HCT116 (cell line): ENCODE measurements around the gene ANXA2. TPM values are rescaled to one million over a fixed set of nuclear protein-coding genes. Genes with fewer than 3 reads are reported as not detected.

Source experiments
- ATAC-seq: fragments of 200-7000 bp; cut with Tn5 transposase; 2 replicates; pipeline ENCODE4 v1.9.1; 2020; ENCODE audit warnings: mild to moderate bottlenecking, moderate library complexity
- BruUV-seq: library from RNA; stranded (reverse); fragments of 400-500 nt; replicated peaks from 2 replicates; lab custom pipeline; 2021; lab: Mats Ljungman, UMichigan
- CTCF ChIA-PET: fragments of 300-600 bp; sonication (Branson Sonifier 250); formaldehyde crosslinking; loops from one replicate; lab custom pipeline; 2021; ENCODE audit warnings: antibody characterized with exemption; lab: Charles Lee
- POLR2A ChIA-PET: fragments of 300-600, 350-600 bp; sonication (Branson Sonifier 250); formaldehyde crosslinking; loops from one replicate; lab custom pipeline; 2021; ENCODE audit warnings: antibody characterized with exemption; lab: Charles Lee
- RAD21 ChIA-PET, 2 experiments: fragments of 300-600 bp; sonication (Branson Sonifier 250); formaldehyde crosslinking; loops; one replicate each; lab custom pipeline; 2023; ENCODE audit warnings: low total read pairs in 2 of 2; ENCODE audit not compliant: uncharacterized antibody in 2 of 2, unreplicated experiment in 2 of 2, low non-redundant PET in 1 of 2; lab: Charles Lee
- DNase-seq: peaks from one replicate; pipeline ENCODE4 v3.0.0-alpha.2; 2010; ENCODE audit warnings: low read depth, low spot score
- H2AFZ ChIP-seq: fragments of 200-600 bp; shearing (Covaris generic), sonication (generic); 2 replicates; pipeline ENCODE4 v1.6.1; 2017; ENCODE audit warnings: low read depth, mixed run types, mixed read lengths, antibody characterized with exemption, low read length; ENCODE audit not compliant: poor library complexity, severe bottlenecking
- H3K27ac ChIP-seq: 2 replicates; pipeline ENCODE4 v1.5.1; 2012; ENCODE audit warnings: low read depth, low read length
- H3K27me3 ChIP-seq: fragments of 200-600 bp; sonication (generic); 2 replicates; pipeline ENCODE4 v1.6.1; 2016; ENCODE audit warnings: mixed run types, low read length, mixed read lengths; ENCODE audit not compliant: insufficient read depth
- H3K36me3 ChIP-seq, 2 experiments: fragments of 200-500 bp in 1 of 2; fragments of 200-600 bp in 1 of 2; sonication (Bioruptor generic) in 1 of 2; sonication (generic) in 1 of 2; 2 replicates each; pipeline versions ENCODE4 v1.5.1 to v1.6.1; 2014 to 2016; ENCODE audit warnings: low read length in 2 of 2, inconsistent platforms in 1 of 2, mixed read lengths in 1 of 2, mixed run types in 1 of 2; ENCODE audit not compliant: insufficient read depth in 2 of 2, control insufficient read depth in 1 of 2
- H3K4me1 ChIP-seq, 2 experiments: fragments of 200-600 bp in 1 of 2; sonication (generic) in 1 of 2; 2 replicates each; pipeline versions ENCODE4 v1.5.1 to v1.6.1; 2012 to 2017; ENCODE audit warnings: low read length in 2 of 2, inconsistent platforms in 1 of 2, mild to moderate bottlenecking in 1 of 2, mixed read lengths in 1 of 2, mixed run types in 1 of 2, moderate library complexity in 1 of 2; ENCODE audit not compliant: insufficient read depth in 2 of 2, control insufficient read depth in 1 of 2
- H3K4me2 ChIP-seq: fragments of 200-600 bp; sonication (generic); 2 replicates; pipeline ENCODE4 v1.6.1; 2017; ENCODE audit warnings: mixed run types, low read length, mixed read lengths
- H3K4me3 ChIP-seq, 2 experiments: fragments of 200-600 bp in 1 of 2; sonication (generic) in 1 of 2; replicated peaks in 1 of 2; 2 replicates each; pipeline ENCODE4 v1.5.1; 2011 to 2016; ENCODE audit warnings: low read length in 2 of 2, control low read depth in 1 of 2, low read depth in 1 of 2, mild to moderate bottlenecking in 1 of 2, mixed read lengths in 1 of 2, mixed run types in 1 of 2
- H3K79me2 ChIP-seq: fragments of 200-600 bp; sonication (generic); 2 replicates; pipeline ENCODE4 v1.6.1; 2017; ENCODE audit warnings: mild to moderate bottlenecking, mixed run types, low read length, moderate library complexity, mixed read lengths; ENCODE audit not compliant: insufficient read depth
- H3K9ac ChIP-seq: fragments of 200-600 bp; sonication (generic); 2 replicates; pipeline ENCODE4 v1.6.1; 2016; ENCODE audit warnings: low read length, mixed read lengths
- H3K9me2 ChIP-seq: fragments of 200-600 bp; sonication (generic), shearing (Covaris generic); 2 replicates; pipeline ENCODE4 v1.6.1; 2017; ENCODE audit warnings: mixed run types, mild to moderate bottlenecking, moderate library complexity; ENCODE audit not compliant: insufficient read depth
- H3K9me3 ChIP-seq, 2 experiments: fragments of 200-500 bp in 1 of 2; fragments of 200-600 bp in 1 of 2; sonication (Bioruptor generic) in 1 of 2; sonication (generic) in 1 of 2; 2 replicates each; pipeline ENCODE4 v1.6.1; 2014 to 2017; ENCODE audit warnings: low read length in 2 of 2, mixed read lengths in 2 of 2, inconsistent platforms in 1 of 2, low read depth in 1 of 2, mild to moderate bottlenecking in 1 of 2, mixed run types in 1 of 2, moderate library complexity in 1 of 2; ENCODE audit not compliant: control insufficient read depth in 1 of 2, insufficient read depth in 1 of 2
- H4K20me1 ChIP-seq: fragments of 200-600 bp; sonication (generic), shearing (Covaris generic); 2 replicates; pipeline ENCODE4 v1.6.1; 2017; ENCODE audit warnings: mixed run types, mild to moderate bottlenecking, moderate library complexity; ENCODE audit not compliant: insufficient read depth
- EGR1 ChIP-seq: IDR thresholded peaks from 2 replicates; pipeline ENCODE4 v1.6.1; 2012; ENCODE audit warnings: low read depth
- ELF1 ChIP-seq: IDR thresholded peaks from 2 replicates; pipeline ENCODE4 v1.6.1; 2012; ENCODE audit warnings: low read depth, borderline replicate concordance
- EZH2phosphoT487 ChIP-seq: fragments of 200-600 bp; IDR thresholded peaks from 2 replicates; pipeline ENCODE4 v1.6.1; 2018; ENCODE audit warnings: antibody characterized with exemption, borderline replicate concordance
- JUND ChIP-seq: IDR thresholded peaks from 2 replicates; pipeline ENCODE4 v1.6.1; 2012
- POLR2A ChIP-seq: IDR thresholded peaks from 2 replicates; pipeline ENCODE4 v1.7.0; 2011; ENCODE audit warnings: borderline replicate concordance; ENCODE audit not compliant: insufficient read depth, insufficient read length; ENCODE audit errors: extremely low read depth
- SP1 ChIP-seq: IDR thresholded peaks from 2 replicates; pipeline ENCODE4 v1.6.1; 2012; ENCODE audit warnings: low read depth
- SRF ChIP-seq: IDR thresholded peaks from 2 replicates; pipeline ENCODE4 v1.6.1; 2012; ENCODE audit warnings: low read depth
- TCF7L2 ChIP-seq: IDR thresholded peaks from 2 replicates; pipeline ENCODE4 v1.7.0; 2011; ENCODE audit warnings: borderline replicate concordance, inconsistent platforms; ENCODE audit not compliant: insufficient read depth, insufficient read length; ENCODE audit errors: extremely low read depth
- ZFX ChIP-seq: fragments of 450-650 bp; IDR thresholded peaks from 2 replicates; pipeline ENCODE4 v1.6.1; 2017
- intact Hi-C: fragments of 100-400 bp; cut with micrococcal nuclease; formaldehyde crosslinking; loops from 2 replicates; pipeline ENCODE4 v1.10.0; 2022
- total RNA-seq: library from RNA; stranded (reverse); gene quantifications from one replicate; pipeline ENCODE4 v1.2.1, GENCODE V29; 2021; ENCODE audit not compliant: unreplicated experiment
- TF ChIP-seq, protein P1 (sequence below), 3 experiments: fragments of 200-600 bp in 1 of 3; sonication (generic) in 1 of 3; IDR thresholded peaks in 2 of 3; conservative IDR thresholded peaks in 1 of 3; 2 replicates each; pipeline ENCODE4 v1.5.1; 2012 to 2017; ENCODE audit warnings: low read depth in 2 of 3, low read length in 2 of 3, antibody characterized with exemption in 1 of 3, borderline replicate concordance in 1 of 3, control low read depth in 1 of 3, mild to moderate bottlenecking in 1 of 3, mixed read lengths in 1 of 3, mixed run types in 1 of 3, moderate library complexity in 1 of 3; ENCODE audit not compliant: insufficient read depth in 1 of 3
- TF ChIP-seq, protein P2 (sequence below): IDR thresholded peaks from 2 replicates; pipeline ENCODE4 v1.6.1; 2012; ENCODE audit warnings: low read depth
- TF ChIP-seq, protein P3 (sequence below): IDR thresholded peaks from 2 replicates; pipeline ENCODE4 v1.6.1; 2011; ENCODE audit warnings: mild to moderate bottlenecking, low read length, moderate library complexity; ENCODE audit not compliant: insufficient replicate concordance; ENCODE audit errors: extremely low read depth
- TF ChIP-seq, protein P4 (sequence below): IDR thresholded peaks from 2 replicates; pipeline ENCODE4 v1.6.1; 2012

The ANXA2 gene
- total RNA-seq, 1 experiment from 2014 or later, result 1,298 TPM

DNA sequence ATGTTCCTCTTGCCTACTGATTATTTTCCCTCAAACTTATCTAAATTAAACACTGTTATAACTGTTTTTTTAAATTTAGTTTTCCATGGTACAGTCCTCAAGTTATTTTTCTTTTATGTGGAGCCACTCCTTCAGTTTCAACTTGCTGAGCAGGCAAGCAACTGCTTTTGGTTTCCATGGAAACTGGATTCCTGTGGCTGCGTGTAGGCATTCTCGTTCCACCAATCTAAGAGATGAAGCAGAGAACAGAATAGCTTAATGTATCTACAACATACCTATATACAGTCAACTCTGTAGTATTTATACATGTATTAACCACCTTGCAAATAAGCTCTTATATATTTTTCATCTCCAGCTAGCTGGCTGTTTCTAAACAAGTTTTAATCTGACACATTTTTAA lies 25.8 kb upstream of the ANXA2 start (continued):
- TF ChIP-seq, protein P1, sequence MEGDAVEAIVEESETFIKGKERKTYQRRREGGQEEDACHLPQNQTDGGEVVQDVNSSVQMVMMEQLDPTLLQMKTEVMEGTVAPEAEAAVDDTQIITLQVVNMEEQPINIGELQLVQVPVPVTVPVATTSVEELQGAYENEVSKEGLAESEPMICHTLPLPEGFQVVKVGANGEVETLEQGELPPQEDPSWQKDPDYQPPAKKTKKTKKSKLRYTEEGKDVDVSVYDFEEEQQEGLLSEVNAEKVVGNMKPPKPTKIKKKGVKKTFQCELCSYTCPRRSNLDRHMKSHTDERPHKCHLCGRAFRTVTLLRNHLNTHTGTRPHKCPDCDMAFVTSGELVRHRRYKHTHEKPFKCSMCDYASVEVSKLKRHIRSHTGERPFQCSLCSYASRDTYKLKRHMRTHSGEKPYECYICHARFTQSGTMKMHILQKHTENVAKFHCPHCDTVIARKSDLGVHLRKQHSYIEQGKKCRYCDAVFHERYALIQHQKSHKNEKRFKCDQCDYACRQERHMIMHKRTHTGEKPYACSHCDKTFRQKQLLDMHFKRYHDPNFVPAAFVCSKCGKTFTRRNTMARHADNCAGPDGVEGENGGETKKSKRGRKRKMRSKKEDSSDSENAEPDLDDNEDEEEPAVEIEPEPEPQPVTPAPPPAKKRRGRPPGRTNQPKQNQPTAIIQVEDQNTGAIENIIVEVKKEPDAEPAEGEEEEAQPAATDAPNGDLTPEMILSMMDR (IDR thresholded peaks at IDR 0.05 in 2 of 3, conservative IDR thresholded peaks at IDR 0.05 in 1 of 3; ENCODE audit: borderline replicate concordance in 1 of 3, insufficient read depth in 1 of 3, low read depth in 2 of 3, low read length in 2 of 3), result no peak
- TF ChIP-seq, protein P2, sequence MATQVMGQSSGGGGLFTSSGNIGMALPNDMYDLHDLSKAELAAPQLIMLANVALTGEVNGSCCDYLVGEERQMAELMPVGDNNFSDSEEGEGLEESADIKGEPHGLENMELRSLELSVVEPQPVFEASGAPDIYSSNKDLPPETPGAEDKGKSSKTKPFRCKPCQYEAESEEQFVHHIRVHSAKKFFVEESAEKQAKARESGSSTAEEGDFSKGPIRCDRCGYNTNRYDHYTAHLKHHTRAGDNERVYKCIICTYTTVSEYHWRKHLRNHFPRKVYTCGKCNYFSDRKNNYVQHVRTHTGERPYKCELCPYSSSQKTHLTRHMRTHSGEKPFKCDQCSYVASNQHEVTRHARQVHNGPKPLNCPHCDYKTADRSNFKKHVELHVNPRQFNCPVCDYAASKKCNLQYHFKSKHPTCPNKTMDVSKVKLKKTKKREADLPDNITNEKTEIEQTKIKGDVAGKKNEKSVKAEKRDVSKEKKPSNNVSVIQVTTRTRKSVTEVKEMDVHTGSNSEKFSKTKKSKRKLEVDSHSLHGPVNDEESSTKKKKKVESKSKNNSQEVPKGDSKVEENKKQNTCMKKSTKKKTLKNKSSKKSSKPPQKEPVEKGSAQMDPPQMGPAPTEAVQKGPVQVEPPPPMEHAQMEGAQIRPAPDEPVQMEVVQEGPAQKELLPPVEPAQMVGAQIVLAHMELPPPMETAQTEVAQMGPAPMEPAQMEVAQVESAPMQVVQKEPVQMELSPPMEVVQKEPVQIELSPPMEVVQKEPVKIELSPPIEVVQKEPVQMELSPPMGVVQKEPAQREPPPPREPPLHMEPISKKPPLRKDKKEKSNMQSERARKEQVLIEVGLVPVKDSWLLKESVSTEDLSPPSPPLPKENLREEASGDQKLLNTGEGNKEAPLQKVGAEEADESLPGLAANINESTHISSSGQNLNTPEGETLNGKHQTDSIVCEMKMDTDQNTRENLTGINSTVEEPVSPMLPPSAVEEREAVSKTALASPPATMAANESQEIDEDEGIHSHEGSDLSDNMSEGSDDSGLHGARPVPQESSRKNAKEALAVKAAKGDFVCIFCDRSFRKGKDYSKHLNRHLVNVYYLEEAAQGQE, result no peak
- TF ChIP-seq ELF1, result no peak

DNA sequence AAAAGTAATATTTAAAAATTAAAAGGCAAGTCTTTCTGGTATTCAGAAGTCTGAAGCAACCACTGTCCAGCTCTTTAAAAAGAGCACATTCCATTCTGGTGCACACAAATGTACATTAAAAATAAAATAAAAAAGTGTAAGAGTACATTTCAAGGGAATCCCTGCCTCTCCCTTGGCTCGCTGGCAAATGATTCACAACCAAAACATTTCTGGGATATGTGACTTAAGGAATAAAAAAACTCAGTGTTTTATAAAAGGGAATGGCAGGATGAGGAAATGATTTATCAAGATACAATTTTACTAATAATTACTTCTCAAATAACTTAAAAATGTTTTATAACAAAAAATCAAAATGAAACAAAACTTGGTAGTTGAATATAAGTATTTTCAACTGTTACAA lies 23.8 kb upstream of the ANXA2 start:
- H3K4me2 ChIP-seq, result no peak overlapping the region
- no TSS peak for BruUV-seq
- no peaks in the 10 kb centered on the region for H4K20me1 ChIP-seq
- no peaks in the 10 kb centered on the region for H3K9me3 ChIP-seq
- no peak for ATAC-seq
- H3K27me3 ChIP-seq, result no peaks in the 10 kb centered on the region
- H3K36me3 ChIP-seq, result no peaks in the 10 kb centered on the region
- no peaks in the 10 kb centered on the region for H3K9me2 ChIP-seq
- ChIA-PET POLR2A (interaction anchor here (1.2 kb wide), 1 partner anchor 23 kb away, joined by 7 read pairs; the partner anchor contains the start of gene ANXA2), RAD21 (no interaction called here), CTCF (no interaction called here)
- no peak overlapping the region for H3K4me3 ChIP-seq
- no peak overlapping the region for H2AFZ ChIP-seq
- H3K4me1 ChIP-seq, result peaks cover 28 to 30% of the 10 kb centered on the region in 2 experiments
- H3K27ac ChIP-seq, result no peak overlapping the region
- no peak overlapping the region for H3K9ac ChIP-seq
- DNase-seq, result no peak
- no peaks in the 10 kb centered on the region for H3K79me2 ChIP-seq
- intact Hi-C loops, result no loop called here
- TF ChIP-seq, protein P2, result no peak
- TF ChIP-seq, protein P3, sequence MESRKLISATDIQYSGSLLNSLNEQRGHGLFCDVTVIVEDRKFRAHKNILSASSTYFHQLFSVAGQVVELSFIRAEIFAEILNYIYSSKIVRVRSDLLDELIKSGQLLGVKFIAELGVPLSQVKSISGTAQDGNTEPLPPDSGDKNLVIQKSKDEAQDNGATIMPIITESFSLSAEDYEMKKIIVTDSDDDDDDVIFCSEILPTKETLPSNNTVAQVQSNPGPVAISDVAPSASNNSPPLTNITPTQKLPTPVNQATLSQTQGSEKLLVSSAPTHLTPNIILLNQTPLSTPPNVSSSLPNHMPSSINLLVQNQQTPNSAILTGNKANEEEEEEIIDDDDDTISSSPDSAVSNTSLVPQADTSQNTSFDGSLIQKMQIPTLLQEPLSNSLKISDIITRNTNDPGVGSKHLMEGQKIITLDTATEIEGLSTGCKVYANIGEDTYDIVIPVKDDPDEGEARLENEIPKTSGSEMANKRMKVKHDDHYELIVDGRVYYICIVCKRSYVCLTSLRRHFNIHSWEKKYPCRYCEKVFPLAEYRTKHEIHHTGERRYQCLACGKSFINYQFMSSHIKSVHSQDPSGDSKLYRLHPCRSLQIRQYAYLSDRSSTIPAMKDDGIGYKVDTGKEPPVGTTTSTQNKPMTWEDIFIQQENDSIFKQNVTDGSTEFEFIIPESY, result no peak
- TF ChIP-seq JUND (no peak), ZFX (no peak), SP1 (no peak), EZH2phosphoT487 (no peak), SRF (no peak), TCF7L2 (no peak), ELF1 (no peak), POLR2A (no peak), EGR1 (no peak)
- TF ChIP-seq, protein P4, sequence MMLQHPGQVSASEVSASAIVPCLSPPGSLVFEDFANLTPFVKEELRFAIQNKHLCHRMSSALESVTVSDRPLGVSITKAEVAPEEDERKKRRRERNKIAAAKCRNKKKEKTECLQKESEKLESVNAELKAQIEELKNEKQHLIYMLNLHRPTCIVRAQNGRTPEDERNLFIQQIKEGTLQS, result no peak
